WTC11 (cell line): ENCODE measurements around the gene ZGLP1.

Source experiments
- ESRRA ChIP-seq: sonication (generic); formaldehyde crosslinking; IDR thresholded peaks from 2 replicates; pipeline ENCODE4 v1.8.1; 2022; ENCODE audit warnings: mild to moderate bottlenecking, missing genetic modification reagents, borderline replicate concordance
- RELA ChIP-seq: sonication (generic); formaldehyde crosslinking; IDR thresholded peaks from 2 replicates; pipeline ENCODE4 v1.8.1; 2022; ENCODE audit warnings: missing genetic modification reagents, mild to moderate bottlenecking, borderline replicate concordance
- SP1 ChIP-seq: sonication (generic); formaldehyde crosslinking; conservative IDR thresholded peaks from 2 replicates; pipeline ENCODE4 v1.8.1; 2022; ENCODE audit warnings: missing genetic modification reagents
- ZBTB21 ChIP-seq: sonication (generic); formaldehyde crosslinking; IDR thresholded peaks from 2 replicates; pipeline ENCODE4 v1.8.1; 2023; ENCODE audit warnings: mild to moderate bottlenecking, missing genetic modification reagents, borderline replicate concordance
- ZNF416 ChIP-seq: fragments of 250-450 bp; sonication (Bioruptor Pico); IDR thresholded peaks from 2 replicates; pipeline ENCODE4 v1.9.0; 2021; ENCODE audit warnings: mild to moderate bottlenecking, inconsistent platforms
- TF ChIP-seq, protein P1 (sequence below): fragments of 200-600 bp; IDR thresholded peaks from 2 replicates; pipeline ENCODE4 v1.8.0; 2022; ENCODE audit warnings: antibody characterized with exemption
- TF ChIP-seq, protein P2 (sequence below): sonication (generic); formaldehyde crosslinking; IDR thresholded peaks from 2 replicates; pipeline ENCODE4 v1.8.0; 2022; ENCODE audit warnings: mild to moderate bottlenecking, missing genetic modification reagents
- TF ChIP-seq, protein P3 (sequence below): sonication (generic); formaldehyde crosslinking; IDR thresholded peaks from 2 replicates; pipeline ENCODE4 v1.8.0; 2022; ENCODE audit warnings: mild to moderate bottlenecking, missing genetic modification reagents

DNA sequence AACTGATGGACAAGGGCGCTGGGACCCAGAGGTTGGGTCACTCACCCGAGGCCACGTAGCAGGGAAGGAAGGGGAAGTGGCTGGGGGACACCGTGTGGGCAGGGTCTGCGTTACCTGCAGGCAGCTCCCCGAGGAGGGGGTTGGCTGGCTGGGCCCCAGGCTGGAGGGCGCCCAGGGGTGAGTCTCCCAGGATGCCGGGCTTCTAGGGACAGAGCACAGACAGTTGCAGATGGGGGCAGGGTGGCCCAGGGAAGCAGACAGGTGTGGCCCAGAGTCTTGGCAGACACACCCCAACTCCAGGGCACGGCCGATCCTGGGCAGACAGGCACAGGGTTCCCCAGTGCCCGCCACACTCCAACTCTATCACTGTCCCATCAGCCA is 11.8 kb upstream of the ZGLP1 start:
- TF ChIP-seq, protein P1, sequence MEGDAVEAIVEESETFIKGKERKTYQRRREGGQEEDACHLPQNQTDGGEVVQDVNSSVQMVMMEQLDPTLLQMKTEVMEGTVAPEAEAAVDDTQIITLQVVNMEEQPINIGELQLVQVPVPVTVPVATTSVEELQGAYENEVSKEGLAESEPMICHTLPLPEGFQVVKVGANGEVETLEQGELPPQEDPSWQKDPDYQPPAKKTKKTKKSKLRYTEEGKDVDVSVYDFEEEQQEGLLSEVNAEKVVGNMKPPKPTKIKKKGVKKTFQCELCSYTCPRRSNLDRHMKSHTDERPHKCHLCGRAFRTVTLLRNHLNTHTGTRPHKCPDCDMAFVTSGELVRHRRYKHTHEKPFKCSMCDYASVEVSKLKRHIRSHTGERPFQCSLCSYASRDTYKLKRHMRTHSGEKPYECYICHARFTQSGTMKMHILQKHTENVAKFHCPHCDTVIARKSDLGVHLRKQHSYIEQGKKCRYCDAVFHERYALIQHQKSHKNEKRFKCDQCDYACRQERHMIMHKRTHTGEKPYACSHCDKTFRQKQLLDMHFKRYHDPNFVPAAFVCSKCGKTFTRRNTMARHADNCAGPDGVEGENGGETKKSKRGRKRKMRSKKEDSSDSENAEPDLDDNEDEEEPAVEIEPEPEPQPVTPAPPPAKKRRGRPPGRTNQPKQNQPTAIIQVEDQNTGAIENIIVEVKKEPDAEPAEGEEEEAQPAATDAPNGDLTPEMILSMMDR, result no peak
- TF ChIP-seq ESRRA (CRISPR knock-in tag) (no peak), ZBTB21 (CRISPR knock-in tag) (no peak), ZNF416 (CRISPR knock-in tag) (no peak), RELA (CRISPR knock-in tag) (no peak), SP1 (CRISPR knock-in tag) (no peak)
- TF ChIP-seq, protein P2, sequence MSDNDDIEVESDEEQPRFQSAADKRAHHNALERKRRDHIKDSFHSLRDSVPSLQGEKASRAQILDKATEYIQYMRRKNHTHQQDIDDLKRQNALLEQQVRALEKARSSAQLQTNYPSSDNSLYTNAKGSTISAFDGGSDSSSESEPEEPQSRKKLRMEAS, result no peak
- TF ChIP-seq, protein P3, sequence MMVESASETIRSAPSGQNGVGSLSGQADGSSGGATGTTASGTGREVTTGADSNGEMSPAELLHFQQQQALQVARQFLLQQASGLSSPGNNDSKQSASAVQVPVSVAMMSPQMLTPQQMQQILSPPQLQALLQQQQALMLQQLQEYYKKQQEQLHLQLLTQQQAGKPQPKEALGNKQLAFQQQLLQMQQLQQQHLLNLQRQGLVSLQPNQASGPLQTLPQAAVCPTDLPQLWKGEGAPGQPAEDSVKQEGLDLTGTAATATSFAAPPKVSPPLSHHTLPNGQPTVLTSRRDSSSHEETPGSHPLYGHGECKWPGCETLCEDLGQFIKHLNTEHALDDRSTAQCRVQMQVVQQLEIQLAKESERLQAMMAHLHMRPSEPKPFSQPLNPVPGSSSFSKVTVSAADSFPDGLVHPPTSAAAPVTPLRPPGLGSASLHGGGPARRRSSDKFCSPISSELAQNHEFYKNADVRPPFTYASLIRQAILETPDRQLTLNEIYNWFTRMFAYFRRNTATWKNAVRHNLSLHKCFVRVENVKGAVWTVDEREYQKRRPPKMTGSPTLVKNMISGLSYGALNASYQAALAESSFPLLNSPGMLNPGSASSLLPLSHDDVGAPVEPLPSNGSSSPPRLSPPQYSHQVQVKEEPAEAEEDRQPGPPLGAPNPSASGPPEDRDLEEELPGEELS, result no peak
